OCI-LY3 (cell line): ENCODE results near the gene SUCLG2.

Experiments
- CTCF ChIP-seq: fragments of 200-600, 300-600 bp; sonication (generic); IDR thresholded peaks from 2 replicates; pipeline ENCODE4 v1.5.1; 2014; ENCODE audit warnings: antibody characterized with exemption, low read length, low read depth
- EZH2phosphoT487 ChIP-seq: fragments of 200-600 bp; shearing (Covaris generic); IDR thresholded peaks from 2 replicates; pipeline ENCODE4 v1.6.1; 2018; ENCODE audit warnings: antibody characterized with exemption, mixed run types, low read depth

- TF ChIP-seq CTCF, result no peak
- no peak for TF ChIP-seq EZH2phosphoT487
Measured at GRCh38 chr3:67550541-67550940, 103.9 kb downstream of the SUCLG2 start.
